ENCODE data around the gene PPIF.

PPIF gene

GRCh38 chr10:79403441-79404230, 56.4 kb downstream of the PPIF start:
- FAIRE-seq: no peak

DNA sequence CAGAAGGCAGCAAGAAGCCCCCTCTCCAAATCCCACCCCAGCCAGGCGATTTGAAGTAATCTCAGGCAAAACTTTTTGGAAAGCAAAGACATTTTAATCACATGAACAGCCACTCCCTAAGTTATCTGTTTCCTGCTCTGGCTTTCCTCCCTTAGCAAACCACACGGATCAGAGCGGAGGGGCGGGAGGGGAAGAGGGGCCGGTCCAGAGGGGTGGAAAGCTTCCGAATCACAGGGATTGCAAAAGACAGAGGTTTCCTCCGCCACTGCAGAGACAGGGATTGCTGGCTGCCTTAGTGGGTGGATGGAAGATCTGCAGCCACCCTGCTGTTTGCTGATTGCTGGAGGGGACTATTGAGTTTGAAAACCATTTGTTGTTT, 57.0 kb downstream of the PPIF start:
- no peak for FAIRE-seq

GRCh38 chr10:79404690-79405131, 57.4 kb downstream of the PPIF start:
- no peak for FAIRE-seq

All from colon (tissue), 2 donors.